Stimulated activated CD4-positive, alpha-beta T cell treated with anti-CD3 and anti-CD28 coated beads, Interleukin-1b, Interleukin-23, amount 100 ng/mL, for 4 hours (primary cell): Measurements from ENCODE around the gene PTPN21.

Experiments
- DNase-seq, 2 donors: peaks; one replicate each; pipeline ENCODE4 v3.0.0-alpha.2; 2020; ENCODE audit warnings: low read depth in 2 of 2

Gene PTPN21

DNA sequence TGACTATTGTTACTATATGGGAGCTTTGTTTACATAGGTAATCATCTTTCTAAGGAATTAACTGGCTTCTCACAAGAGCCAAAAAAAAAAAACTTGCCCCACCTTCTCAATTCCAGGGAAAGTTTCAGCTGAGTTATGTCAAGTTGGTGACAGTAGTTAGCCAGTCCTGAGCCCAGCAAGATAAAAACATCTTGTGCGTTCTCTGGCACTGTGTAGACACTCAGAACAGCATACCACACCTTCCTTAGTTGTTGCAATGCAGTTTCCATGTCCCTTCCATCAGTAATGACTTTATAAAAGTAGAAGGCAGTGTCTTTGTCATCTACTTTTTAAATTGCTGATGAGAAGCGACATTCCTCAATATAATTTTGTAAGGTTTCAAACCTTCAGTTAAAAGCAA, 50.2 kb downstream of the PTPN21 start:
- no peak for DNase-seq

GRCh38 chr14:88503754-88504406, 50.9 kb downstream of the PTPN21 start:
- no peak for DNase-seq

GRCh38 chr14:88502740-88503139, 52.1 kb downstream of the PTPN21 start:
- no peak for DNase-seq

- DNase-seq, result no peak
Observed at GRCh38 chr14:88500611-88501010, 54.2 kb downstream of the PTPN21 start.

- DNase-seq, result no peak
Observed at GRCh38 chr14:88499225-88499624, 55.6 kb downstream of the PTPN21 start.

DNA sequence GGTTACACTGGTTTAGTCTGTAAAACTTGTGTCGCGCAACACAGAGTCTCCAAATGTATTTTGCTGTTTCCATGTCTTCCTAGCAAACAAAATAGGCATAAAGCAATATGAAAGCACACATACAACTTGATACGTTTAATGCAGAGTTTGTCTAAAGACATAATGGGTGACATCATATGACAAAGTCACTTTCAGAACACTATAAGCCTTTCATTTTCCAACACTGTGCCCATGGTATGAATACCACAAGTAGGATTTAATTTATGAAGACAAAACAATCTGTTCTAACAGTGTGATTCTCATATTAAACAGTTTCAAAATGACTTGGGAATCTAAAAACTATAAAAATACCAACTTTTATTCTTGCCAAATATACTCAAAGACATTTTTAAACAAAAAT, 58.4 kb downstream of the PTPN21 start:
- no peak for DNase-seq

GRCh38 chr14:88493392-88494185, 61.2 kb downstream of the PTPN21 start:
- DNase-seq, result no peak

DNA sequence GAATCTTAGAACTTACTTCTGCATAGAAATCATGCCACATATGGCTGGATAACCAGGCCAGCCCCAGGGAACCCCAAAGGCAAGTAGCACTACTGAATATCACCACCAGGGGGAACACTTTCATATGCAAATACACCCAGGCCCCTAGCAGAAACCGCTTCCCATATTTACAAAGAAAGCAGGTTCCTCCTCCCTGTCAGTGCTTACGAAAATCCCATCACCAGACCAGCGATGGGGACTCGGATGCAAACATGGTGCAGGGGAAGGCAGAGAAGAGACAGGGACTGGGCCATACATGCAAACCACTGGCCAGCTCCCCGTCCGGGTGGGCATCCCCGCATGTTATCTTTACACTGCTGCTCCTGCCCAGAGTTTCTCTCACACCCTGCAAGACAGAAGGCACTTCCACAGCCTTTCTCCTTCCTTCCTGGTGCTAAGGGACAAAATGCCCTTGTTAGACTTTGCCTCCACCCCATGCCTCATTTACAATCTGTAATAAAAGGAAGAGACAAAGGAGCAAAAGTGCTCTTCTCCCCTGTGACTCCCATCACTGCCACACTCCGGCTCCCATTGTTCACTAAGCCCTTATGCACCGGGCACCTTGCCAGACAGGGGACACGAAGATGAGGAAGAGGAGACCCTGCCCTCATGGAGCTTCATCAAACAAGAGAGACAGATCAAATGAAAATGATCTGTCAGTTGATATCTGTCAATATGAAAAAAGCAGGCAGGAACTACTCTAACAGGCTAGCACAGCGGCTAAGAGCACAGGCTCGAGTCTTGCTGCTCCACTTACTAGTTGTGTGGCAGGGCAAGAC, 62.3 kb downstream of the PTPN21 start:
- peak; percentile 3 to 59 for DNase-seq

DNA sequence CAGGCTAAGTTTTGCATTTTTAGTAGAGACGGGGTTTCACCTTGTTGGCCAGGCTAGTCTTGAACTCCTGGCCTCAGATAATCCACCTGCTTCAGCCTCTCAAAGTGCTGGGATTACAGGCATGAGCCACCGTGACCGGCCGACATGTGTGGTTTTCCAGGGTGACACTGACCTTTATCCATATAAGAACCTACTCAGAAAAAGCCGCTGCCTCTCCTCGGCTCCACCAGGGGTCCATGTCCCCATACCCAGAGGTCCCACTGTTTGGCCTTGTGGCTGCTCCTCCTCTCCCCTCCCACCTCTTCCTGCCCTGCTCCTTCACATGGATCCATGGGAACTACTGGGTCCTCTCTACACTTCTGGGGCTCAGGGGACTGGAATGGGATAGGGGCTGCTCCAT, 64.6 kb downstream of the PTPN21 start:
- DNase-seq, result no peak

DNA sequence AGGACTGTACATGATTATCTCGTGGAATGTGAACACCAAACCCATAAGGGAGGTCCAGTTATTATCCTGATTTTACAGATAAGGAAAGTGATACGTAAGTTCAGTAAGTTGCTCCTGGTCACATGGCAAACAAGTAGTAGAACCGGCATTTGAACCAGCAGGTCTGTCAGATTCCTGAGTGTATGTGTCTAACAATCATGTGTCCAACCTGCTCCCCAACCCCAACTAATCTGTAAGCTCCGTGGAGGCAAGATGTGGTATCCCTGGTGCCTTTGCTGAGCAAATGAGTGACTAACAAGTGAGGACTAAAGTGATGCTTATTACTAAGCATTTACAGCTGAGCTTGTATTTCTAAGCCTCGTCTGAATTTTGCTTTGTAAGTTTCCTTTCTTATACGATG, 65.9 kb downstream of the PTPN21 start:
- DNase-seq, result no peak

- no peak for DNase-seq
Observed at GRCh38 chr14:88488081-88488480, 66.7 kb downstream of the PTPN21 start.

GRCh38 chr14:88482524-88482923, 72.3 kb downstream of the PTPN21 start:
- DNase-seq, result no peak

GRCh38 chr14:88481794-88482193, 73.0 kb downstream of the PTPN21 start:
- DNase-seq, result no peak

DNA sequence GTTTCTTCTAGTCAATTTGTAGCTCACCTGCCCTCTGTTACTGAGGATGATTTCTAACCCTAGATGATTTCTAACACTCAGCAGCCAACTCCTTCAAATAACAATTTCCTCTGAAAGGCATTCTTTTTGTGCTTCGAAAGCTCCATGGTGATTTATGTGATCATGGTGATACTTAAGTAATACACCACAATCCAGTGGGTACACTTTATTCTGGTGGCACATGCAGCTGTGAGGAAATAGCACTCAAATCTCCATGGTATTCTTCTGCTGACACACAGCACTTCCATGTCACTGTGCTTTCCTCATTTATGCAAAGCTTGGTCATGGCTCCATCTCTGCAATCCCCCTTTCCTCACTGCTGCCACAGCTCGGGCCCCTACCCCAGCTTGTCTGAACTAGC, 73.7 kb downstream of the PTPN21 start:
- no peak for DNase-seq

DNA sequence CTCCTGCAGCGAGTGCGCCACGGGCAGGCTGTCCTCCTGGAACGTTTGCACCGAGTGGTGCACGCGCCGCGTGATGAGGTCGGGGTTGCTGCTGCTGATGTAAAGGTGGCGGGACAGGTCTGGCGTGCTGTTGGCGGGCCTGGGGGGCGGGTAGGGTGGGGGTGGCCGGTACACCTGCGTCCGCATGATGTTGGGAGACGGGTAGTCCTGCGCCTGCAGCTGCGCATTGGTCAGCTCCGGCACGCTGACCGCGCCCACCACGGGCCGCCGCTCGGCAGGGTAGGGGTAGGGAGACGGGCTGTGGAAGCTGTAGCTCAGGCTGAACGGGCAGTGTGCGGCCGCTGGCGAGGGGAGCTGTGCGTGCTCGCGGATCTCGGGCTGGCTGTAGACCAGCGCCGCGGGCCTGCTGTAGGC, 75.2 kb downstream of the PTPN21 start:
- DNase-seq, result no peak

GRCh38 chr14:88478931-88479330, 75.9 kb downstream of the PTPN21 start:
- no peak for DNase-seq

GRCh38 chr14:88477513-88478250, 77.1 kb downstream of the PTPN21 start:
- DNase-seq, result no peak

DNA sequence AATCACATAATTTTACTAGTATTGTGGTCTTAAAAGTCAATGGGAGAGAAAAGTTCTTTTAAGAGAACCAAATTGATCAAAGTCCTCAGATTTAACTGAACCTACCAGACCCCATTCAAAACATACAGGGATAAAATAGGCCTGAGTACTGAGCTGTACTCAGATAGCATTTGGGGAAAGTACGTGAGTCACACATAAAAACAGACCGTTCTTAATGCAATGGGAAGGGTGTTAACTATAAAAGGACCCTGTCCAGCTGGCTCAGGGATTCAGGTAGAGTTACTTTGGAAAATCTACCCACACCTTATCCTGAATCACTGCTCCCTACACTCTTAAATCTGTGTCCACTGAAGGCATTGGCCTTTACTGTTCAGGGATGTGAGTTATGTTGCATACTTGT, 78.0 kb downstream of the PTPN21 start:
- no peak for DNase-seq

GRCh38 chr14:88476214-88476774, 78.5 kb downstream of the PTPN21 start:
- DNase-seq, result no peak

DNA sequence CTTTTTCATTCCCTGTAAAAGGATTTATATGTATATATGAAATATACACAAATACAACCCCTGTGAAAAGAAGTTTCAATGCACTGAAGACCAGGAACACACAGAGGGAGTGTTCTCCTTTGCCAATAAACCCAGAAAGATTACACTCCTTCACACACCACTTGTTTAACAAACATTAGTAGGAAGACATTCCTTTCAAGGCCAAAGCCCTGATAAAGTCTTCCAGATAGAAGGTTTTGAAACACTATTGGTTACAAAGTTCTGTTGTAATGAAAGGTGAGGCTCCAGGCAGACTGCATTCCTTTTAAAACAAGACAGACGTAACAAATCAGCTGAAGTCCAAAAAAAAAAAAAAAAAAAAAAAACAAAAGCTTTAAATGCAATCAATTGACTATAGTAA, 81.0 kb downstream of the PTPN21 start:
- no peak for DNase-seq
